H9 (cell line): ENCODE data around the gene NKIRAS2. TPM values are rescaled to one million over a fixed set of nuclear protein-coding genes. Genes with fewer than 3 reads are reported as not detected.

Experiments
- DNase-seq: peaks from one replicate; pipeline ENCODE4 v3.0.0-alpha.2; 2017
- H2AFZ ChIP-seq: one replicate; pipeline ENCODE4 v1.6.1; 2013; ENCODE audit warnings: mild to moderate bottlenecking, low read length, control low read depth, moderate library complexity
- H2AK5ac ChIP-seq: 2 replicates; pipeline ENCODE4 v1.6.1; 2013; ENCODE audit warnings: low read length, control low read depth, mixed read lengths; ENCODE audit not compliant: insufficient read length
- H2BK120ac ChIP-seq: one replicate; pipeline ENCODE4 v1.6.1; 2013; ENCODE audit warnings: low read depth, mild to moderate bottlenecking, low read length, control low read depth, inconsistent platforms; ENCODE audit not compliant: poor library complexity, severe bottlenecking
- H2BK12ac ChIP-seq: 2 replicates; pipeline ENCODE4 v1.6.1; 2013; ENCODE audit warnings: low read length, control low read depth, mixed read lengths, low read depth; ENCODE audit not compliant: insufficient read length
- H2BK15ac ChIP-seq: 2 replicates; pipeline ENCODE4 v1.6.1; 2013; ENCODE audit warnings: low read depth, low read length, control low read depth
- H2BK20ac ChIP-seq: one replicate; pipeline ENCODE4 v1.6.1; 2013; ENCODE audit warnings: low read depth, mild to moderate bottlenecking, low read length, control low read depth, inconsistent platforms; ENCODE audit not compliant: poor library complexity, severe bottlenecking
- H2BK5ac ChIP-seq: 2 replicates; pipeline ENCODE4 v1.6.1; 2013; ENCODE audit warnings: low read length, control low read depth, mixed read lengths; ENCODE audit not compliant: insufficient read length
- H3K14ac ChIP-seq: 2 replicates; pipeline ENCODE4 v1.6.1; 2013; ENCODE audit warnings: low read length, control low read depth; ENCODE audit not compliant: insufficient read depth
- H3K18ac ChIP-seq: 2 replicates; pipeline ENCODE4 v1.6.1; 2013; ENCODE audit warnings: low read depth, mild to moderate bottlenecking, mixed read lengths, low read length, control low read depth; ENCODE audit not compliant: insufficient read length
- H3K23ac ChIP-seq: 2 replicates; pipeline ENCODE4 v1.6.1; 2013; ENCODE audit warnings: low read length, control low read depth, mixed read lengths, low read depth; ENCODE audit not compliant: insufficient read length
- H3K23me2 ChIP-seq: 2 replicates; pipeline ENCODE4 v1.6.1; 2013; ENCODE audit warnings: low read depth, mild to moderate bottlenecking, mixed read lengths, low read length, control low read depth; ENCODE audit not compliant: insufficient read length, poor library complexity, severe bottlenecking
- H3K27ac ChIP-seq: 2 replicates; pipeline ENCODE4 v1.5.1; 2013; ENCODE audit warnings: low read length, control low read depth, mixed read lengths, low read depth; ENCODE audit not compliant: insufficient read length
- H3K27me3 ChIP-seq: 2 replicates; pipeline ENCODE4 v1.6.1; 2013; ENCODE audit warnings: low read length, control low read depth, inconsistent platforms; ENCODE audit not compliant: insufficient read depth
- H3K4ac ChIP-seq: 2 replicates; pipeline ENCODE4 v1.6.1; 2013; ENCODE audit warnings: low read depth, mild to moderate bottlenecking, control low read depth, inconsistent platforms, low read length, moderate library complexity
- H3K4me1 ChIP-seq: 2 replicates; pipeline ENCODE4 v1.6.1; 2013; ENCODE audit warnings: low read length, control low read depth, inconsistent platforms; ENCODE audit not compliant: insufficient read depth
- H3K4me2 ChIP-seq: 2 replicates; pipeline ENCODE4 v1.6.1; 2013; ENCODE audit warnings: low read length, control low read depth, mixed read lengths; ENCODE audit not compliant: insufficient read length, insufficient read depth
- H3K56ac ChIP-seq: 2 replicates; pipeline ENCODE4 v1.6.1; 2013; ENCODE audit warnings: low read depth, mild to moderate bottlenecking, mixed read lengths, low read length, control low read depth; ENCODE audit not compliant: insufficient read length
- H3K79me1 ChIP-seq: 2 replicates; pipeline ENCODE4 v1.6.1; 2013; ENCODE audit warnings: low read depth, mild to moderate bottlenecking, moderate library complexity, low read length, control low read depth, inconsistent platforms; ENCODE audit not compliant: insufficient read depth, poor library complexity, severe bottlenecking
- H3K79me2 ChIP-seq: 2 replicates; pipeline ENCODE4 v1.6.1; 2013; ENCODE audit warnings: low read length, control low read depth, inconsistent platforms; ENCODE audit not compliant: insufficient read depth
- H3K9ac ChIP-seq: 2 replicates; pipeline ENCODE4 v1.6.1; 2013; ENCODE audit warnings: low read length, control low read depth, mixed read lengths; ENCODE audit not compliant: insufficient read length; ENCODE audit errors: extremely low read depth
- H3K9me3 ChIP-seq: one replicate; pipeline ENCODE4 v1.6.1; 2013; ENCODE audit warnings: low read depth, low read length, inconsistent platforms; ENCODE audit not compliant: control insufficient read depth
- H3T11ph ChIP-seq: one replicate; pipeline ENCODE4 v1.6.1; 2013; ENCODE audit warnings: mild to moderate bottlenecking, low read length, control low read depth, inconsistent platforms
- H4K20me1 ChIP-seq: one replicate; pipeline ENCODE4 v1.6.1; 2013; ENCODE audit not compliant: control insufficient read depth, insufficient read length, insufficient read depth
- H4K5ac ChIP-seq: 2 replicates; pipeline ENCODE4 v1.6.1; 2013; ENCODE audit warnings: low read depth, mild to moderate bottlenecking, mixed read lengths, low read length, control low read depth; ENCODE audit not compliant: insufficient read length
- H4K8ac ChIP-seq: replicated peaks from 2 replicates; pipeline ENCODE4 v1.6.1; 2013; ENCODE audit warnings: low read length, control low read depth, mixed read lengths, low read depth; ENCODE audit not compliant: insufficient read length
- H4K91ac ChIP-seq: 2 replicates; pipeline ENCODE4 v1.6.1; 2013; ENCODE audit warnings: low read depth, mild to moderate bottlenecking, moderate library complexity, mixed read lengths, low read length, control low read depth; ENCODE audit not compliant: insufficient read length
- H3K27ac Mint-ChIP-seq, 3 experiments: 2 replicates in 2 of 3; 3 replicates in 1 of 3; pipeline ENCODE4 v1.8.0; 2020 to 2021; ENCODE audit warnings: mixed read lengths in 3 of 3, mild to moderate bottlenecking in 1 of 3, moderate library complexity in 1 of 3
- H3K27me3 Mint-ChIP-seq: 2 replicates; pipeline ENCODE4 v1.8.0; 2021; ENCODE audit warnings: low read depth, mild to moderate bottlenecking, moderate library complexity, mixed read lengths
- H3K36me3 Mint-ChIP-seq, 3 experiments: 2 replicates in 2 of 3; 3 replicates in 1 of 3; pipeline ENCODE4 v1.8.0; 2020 to 2021; ENCODE audit warnings: low read depth in 3 of 3, mixed read lengths in 3 of 3; ENCODE audit not compliant: insufficient read depth in 1 of 3
- H3K4me1 Mint-ChIP-seq, 2 experiments: 2 replicates each; pipeline ENCODE4 v1.8.0; 2020; ENCODE audit warnings: mixed read lengths in 2 of 2
- H3K4me3 Mint-ChIP-seq, 2 experiments: 2 replicates in 1 of 2; 3 replicates in 1 of 2; pipeline ENCODE4 v1.8.0; 2020 to 2021; ENCODE audit warnings: mild to moderate bottlenecking in 2 of 2, mixed read lengths in 2 of 2, moderate library complexity in 1 of 2
- H3K9me3 Mint-ChIP-seq, 2 experiments: 2 replicates in 1 of 2; 3 replicates in 1 of 2; pipeline ENCODE4 v1.8.0; 2020; ENCODE audit warnings: mild to moderate bottlenecking in 2 of 2, mixed read lengths in 2 of 2, moderate library complexity in 1 of 2
- WGBS: extraction: QIAGEN DNeasy Blood & Tissue Kit; methylation state at CpG from one replicate; pipeline ENCODE4 v1.1.7; 2013; ENCODE audit warnings: missing lambda C conversion rate, low lambda C conversion rate, mixed read lengths; ENCODE audit not compliant: insufficient read length; ENCODE audit errors: extremely low coverage; 5-methylcytosine and 5-hydroxymethylcytosine counted together
- total RNA-seq: library from RNA; stranded (reverse); gene quantifications from 2 replicates; pipeline ENCODE4 v1.2.1, GENCODE V29; 2021
- TF ChIP-seq, protein P1 (sequence below): fragments of 200-600 bp; sonication (generic); conservative IDR thresholded peaks from 3 replicates; pipeline ENCODE4 v1.8.0; 2021; ENCODE audit warnings: antibody characterized with exemption, mild to moderate bottlenecking

NKIRAS2 gene
- total RNA-seq, 1 experiment from 2014 or later: 37.1 TPM

DNA sequence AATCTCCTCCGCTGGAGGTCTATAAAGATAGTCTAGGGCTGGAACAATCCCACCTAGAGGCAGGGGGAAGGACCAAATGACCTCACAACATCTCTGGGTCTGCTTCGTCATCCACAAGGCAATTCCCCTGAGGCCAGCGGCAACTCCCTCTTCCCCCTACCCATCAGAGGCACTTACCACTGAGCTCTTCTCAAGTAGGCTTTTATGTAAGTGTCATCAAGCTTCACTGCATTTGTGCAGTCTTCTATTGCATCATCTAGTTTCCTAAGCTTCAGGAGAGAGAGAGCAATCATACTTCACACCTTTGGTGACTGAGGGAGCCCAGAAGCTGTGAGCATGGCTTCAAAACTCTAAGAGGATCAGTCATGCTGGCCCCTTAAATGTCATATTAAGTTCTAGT lies 32.2 kb upstream of the NKIRAS2 start:
- TF ChIP-seq, protein P1, sequence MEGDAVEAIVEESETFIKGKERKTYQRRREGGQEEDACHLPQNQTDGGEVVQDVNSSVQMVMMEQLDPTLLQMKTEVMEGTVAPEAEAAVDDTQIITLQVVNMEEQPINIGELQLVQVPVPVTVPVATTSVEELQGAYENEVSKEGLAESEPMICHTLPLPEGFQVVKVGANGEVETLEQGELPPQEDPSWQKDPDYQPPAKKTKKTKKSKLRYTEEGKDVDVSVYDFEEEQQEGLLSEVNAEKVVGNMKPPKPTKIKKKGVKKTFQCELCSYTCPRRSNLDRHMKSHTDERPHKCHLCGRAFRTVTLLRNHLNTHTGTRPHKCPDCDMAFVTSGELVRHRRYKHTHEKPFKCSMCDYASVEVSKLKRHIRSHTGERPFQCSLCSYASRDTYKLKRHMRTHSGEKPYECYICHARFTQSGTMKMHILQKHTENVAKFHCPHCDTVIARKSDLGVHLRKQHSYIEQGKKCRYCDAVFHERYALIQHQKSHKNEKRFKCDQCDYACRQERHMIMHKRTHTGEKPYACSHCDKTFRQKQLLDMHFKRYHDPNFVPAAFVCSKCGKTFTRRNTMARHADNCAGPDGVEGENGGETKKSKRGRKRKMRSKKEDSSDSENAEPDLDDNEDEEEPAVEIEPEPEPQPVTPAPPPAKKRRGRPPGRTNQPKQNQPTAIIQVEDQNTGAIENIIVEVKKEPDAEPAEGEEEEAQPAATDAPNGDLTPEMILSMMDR: no peak
- H3K14ac ChIP-seq: no peak overlapping the region
- H3K4ac ChIP-seq: no peak overlapping the region
- H3K4me2 ChIP-seq: no peak overlapping the region
- H2AK5ac ChIP-seq: no peak overlapping the region
- no CpG with 5 or more reads among the region's 3 CpGs for WGBS
- H3K27me3 ChIP-seq: no peaks in the 10 kb centered on the region
- H2BK20ac ChIP-seq: no peak overlapping the region
- no peak overlapping the region for H2BK120ac ChIP-seq
- no peak overlapping the region for H3K56ac ChIP-seq
- no peaks in the 10 kb centered on the region for H3K27me3 Mint-ChIP-seq
- no peaks in the 10 kb centered on the region for H3K4me1 Mint-ChIP-seq
- H3K9me3 ChIP-seq: no peaks in the 10 kb centered on the region
- H3K4me1 ChIP-seq: no peaks in the 10 kb centered on the region
- no peak overlapping the region for H2AFZ ChIP-seq
- H4K8ac ChIP-seq: no peak overlapping the region
- H3K18ac ChIP-seq: no peak overlapping the region
- H3K9me3 Mint-ChIP-seq: no peaks in the 10 kb centered on the region
- H3K9ac ChIP-seq: no peak overlapping the region
- no peak for DNase-seq
- H4K91ac ChIP-seq: no peak overlapping the region
- no peak overlapping the region for H3K27ac ChIP-seq
- no peak overlapping the region for H2BK5ac ChIP-seq
- H3K79me2 ChIP-seq: no peaks in the 10 kb centered on the region
- no peak overlapping the region for H3K4me3 Mint-ChIP-seq
- H4K20me1 ChIP-seq: no peaks in the 10 kb centered on the region
- no peaks in the 10 kb centered on the region for H3K79me1 ChIP-seq
- H2BK12ac ChIP-seq: no peak overlapping the region
- H3K23me2 ChIP-seq: no peaks in the 10 kb centered on the region
- no peak overlapping the region for H4K5ac ChIP-seq
- peak overlapping the region in 1 of 3 experiments; percentile 24; a peak in 2 of 7 replicates for H3K27ac Mint-ChIP-seq
- H3K23ac ChIP-seq: no peak overlapping the region
- H2BK15ac ChIP-seq: no peak overlapping the region
- H3T11ph ChIP-seq: no peak overlapping the region
- peaks cover 54 to 98% (median 94%) of the 10 kb centered on the region in 3 experiments; a peak in 6 of 7 replicates for H3K36me3 Mint-ChIP-seq
